ENCODE data around the gene ATP2B3. TPM values are rescaled to one million over a fixed set of nuclear protein-coding genes. Genes with fewer than 3 reads are reported as not detected.

ATP2B3 gene
- total and polyA plus RNA-seq, 9 of the 15 experiments (the other 6 are each of a cell fraction or from before 2014, with no cell fraction given), result 0.04 TPM; not detected in 8

DNA sequence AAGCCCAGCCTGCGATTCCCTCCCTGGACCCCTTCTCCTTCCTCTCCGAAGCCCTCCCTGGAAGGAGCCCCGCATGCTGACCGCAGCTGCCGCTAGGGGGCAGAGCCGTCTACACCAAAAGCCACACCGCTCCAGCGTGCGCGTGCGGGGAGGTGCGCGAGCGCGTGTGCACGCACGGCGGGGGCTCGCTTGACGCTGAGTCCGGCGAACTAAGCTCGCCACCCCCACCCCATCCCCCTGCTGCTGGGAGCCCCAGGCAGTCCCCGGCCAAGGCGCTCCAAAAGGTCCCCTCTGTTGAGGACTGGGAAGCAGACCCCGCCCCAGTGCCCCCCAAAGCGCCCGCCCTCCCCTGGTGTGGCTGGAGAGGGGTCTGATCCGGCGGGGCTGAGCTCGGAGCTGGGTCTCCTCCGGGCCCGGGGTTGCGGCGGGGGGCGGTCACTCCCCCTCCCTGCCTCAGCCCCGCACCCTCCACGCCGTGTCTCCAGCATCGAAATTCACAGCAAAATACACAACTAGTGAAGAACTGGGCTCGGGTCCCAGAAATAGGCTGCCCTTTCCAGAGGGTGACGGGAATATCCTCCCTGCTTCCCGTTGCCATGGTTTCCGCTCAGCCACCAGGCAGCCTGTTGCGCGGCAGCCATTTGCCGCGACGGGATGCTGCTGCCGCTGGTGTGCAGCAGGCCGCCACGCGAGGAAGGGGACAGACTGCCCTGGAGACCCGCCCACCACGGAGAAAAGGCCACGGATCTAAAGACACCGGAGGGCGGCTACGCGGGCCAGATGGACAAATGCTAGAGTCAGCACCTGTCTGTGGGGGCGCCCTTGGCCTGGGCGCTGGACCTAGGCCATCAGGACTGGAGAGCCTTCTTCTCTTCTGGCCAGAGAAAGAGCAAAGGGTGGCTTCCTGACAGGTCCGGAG lies 92.7 kb downstream of the ATP2B3 start (continued):
- no peak for TF ChIP-seq ZNF561 (CRISPR knock-in tag; conservative IDR thresholded peaks at IDR 0.05)
- no peak for TF ChIP-seq SAP30 (IDR thresholded peaks at IDR 0.05; ENCODE audit: borderline replicate concordance, insufficient read depth, low read depth, low read length, poor library complexity, severe bottlenecking)
- no peak for TF ChIP-seq POLR3A (IDR thresholded peaks at IDR 0.05; ENCODE audit: borderline replicate concordance, extremely low read depth, insufficient read depth, insufficient read length)
- no peak for TF ChIP-seq ZNF780A (CRISPR knock-in tag; IDR thresholded peaks at IDR 0.05)
- no peak for TF ChIP-seq PPARD (CRISPR knock-in tag; IDR thresholded peaks at IDR 0.05)
- no peak for TF ChIP-seq SIRT6 (IDR thresholded peaks at IDR 0.05; ENCODE audit: low read depth, low read length)
- TF ChIP-seq, protein P1, sequence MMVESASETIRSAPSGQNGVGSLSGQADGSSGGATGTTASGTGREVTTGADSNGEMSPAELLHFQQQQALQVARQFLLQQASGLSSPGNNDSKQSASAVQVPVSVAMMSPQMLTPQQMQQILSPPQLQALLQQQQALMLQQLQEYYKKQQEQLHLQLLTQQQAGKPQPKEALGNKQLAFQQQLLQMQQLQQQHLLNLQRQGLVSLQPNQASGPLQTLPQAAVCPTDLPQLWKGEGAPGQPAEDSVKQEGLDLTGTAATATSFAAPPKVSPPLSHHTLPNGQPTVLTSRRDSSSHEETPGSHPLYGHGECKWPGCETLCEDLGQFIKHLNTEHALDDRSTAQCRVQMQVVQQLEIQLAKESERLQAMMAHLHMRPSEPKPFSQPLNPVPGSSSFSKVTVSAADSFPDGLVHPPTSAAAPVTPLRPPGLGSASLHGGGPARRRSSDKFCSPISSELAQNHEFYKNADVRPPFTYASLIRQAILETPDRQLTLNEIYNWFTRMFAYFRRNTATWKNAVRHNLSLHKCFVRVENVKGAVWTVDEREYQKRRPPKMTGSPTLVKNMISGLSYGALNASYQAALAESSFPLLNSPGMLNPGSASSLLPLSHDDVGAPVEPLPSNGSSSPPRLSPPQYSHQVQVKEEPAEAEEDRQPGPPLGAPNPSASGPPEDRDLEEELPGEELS (CRISPR knock-in tag; IDR thresholded peaks at IDR 0.05; ENCODE audit: borderline replicate concordance), result peak; percentile 95; the same call in 1 of the 2 replicates
- no peak for TF ChIP-seq ZFPM2 (CRISPR knock-in tag; IDR thresholded peaks at IDR 0.05)
- TF ChIP-seq, protein P2, sequence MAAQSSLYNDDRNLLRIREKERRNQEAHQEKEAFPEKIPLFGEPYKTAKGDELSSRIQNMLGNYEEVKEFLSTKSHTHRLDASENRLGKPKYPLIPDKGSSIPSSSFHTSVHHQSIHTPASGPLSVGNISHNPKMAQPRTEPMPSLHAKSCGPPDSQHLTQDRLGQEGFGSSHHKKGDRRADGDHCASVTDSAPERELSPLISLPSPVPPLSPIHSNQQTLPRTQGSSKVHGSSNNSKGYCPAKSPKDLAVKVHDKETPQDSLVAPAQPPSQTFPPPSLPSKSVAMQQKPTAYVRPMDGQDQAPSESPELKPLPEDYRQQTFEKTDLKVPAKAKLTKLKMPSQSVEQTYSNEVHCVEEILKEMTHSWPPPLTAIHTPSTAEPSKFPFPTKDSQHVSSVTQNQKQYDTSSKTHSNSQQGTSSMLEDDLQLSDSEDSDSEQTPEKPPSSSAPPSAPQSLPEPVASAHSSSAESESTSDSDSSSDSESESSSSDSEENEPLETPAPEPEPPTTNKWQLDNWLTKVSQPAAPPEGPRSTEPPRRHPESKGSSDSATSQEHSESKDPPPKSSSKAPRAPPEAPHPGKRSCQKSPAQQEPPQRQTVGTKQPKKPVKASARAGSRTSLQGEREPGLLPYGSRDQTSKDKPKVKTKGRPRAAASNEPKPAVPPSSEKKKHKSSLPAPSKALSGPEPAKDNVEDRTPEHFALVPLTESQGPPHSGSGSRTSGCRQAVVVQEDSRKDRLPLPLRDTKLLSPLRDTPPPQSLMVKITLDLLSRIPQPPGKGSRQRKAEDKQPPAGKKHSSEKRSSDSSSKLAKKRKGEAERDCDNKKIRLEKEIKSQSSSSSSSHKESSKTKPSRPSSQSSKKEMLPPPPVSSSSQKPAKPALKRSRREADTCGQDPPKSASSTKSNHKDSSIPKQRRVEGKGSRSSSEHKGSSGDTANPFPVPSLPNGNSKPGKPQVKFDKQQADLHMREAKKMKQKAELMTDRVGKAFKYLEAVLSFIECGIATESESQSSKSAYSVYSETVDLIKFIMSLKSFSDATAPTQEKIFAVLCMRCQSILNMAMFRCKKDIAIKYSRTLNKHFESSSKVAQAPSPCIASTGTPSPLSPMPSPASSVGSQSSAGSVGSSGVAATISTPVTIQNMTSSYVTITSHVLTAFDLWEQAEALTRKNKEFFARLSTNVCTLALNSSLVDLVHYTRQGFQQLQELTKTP (IDR thresholded peaks at IDR 0.05; ENCODE audit: low read depth in 1 of 2, partially characterized antibody in 2 of 2), result no peak
- TF ChIP-seq, protein P3, sequence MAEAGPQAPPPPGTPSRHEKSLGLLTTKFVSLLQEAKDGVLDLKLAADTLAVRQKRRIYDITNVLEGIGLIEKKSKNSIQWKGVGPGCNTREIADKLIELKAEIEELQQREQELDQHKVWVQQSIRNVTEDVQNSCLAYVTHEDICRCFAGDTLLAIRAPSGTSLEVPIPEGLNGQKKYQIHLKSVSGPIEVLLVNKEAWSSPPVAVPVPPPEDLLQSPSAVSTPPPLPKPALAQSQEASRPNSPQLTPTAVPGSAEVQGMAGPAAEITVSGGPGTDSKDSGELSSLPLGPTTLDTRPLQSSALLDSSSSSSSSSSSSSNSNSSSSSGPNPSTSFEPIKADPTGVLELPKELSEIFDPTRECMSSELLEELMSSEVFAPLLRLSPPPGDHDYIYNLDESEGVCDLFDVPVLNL (CRISPR knock-in tag; IDR thresholded peaks at IDR 0.05; ENCODE audit: low read depth), result peak; percentile 77; the same call in 1 of the 2 replicates
- TF ChIP-seq STAG1 (CRISPR knock-in tag; IDR thresholded peaks at IDR 0.05; ENCODE audit: borderline replicate concordance), result peak; percentile 82
- TF ChIP-seq MAFK (IDR thresholded peaks at IDR 0.05; ENCODE audit: low read length), result no peak
- no peak for TF ChIP-seq DPF2 (IDR thresholded peaks at IDR 0.05)
- no peak for TF ChIP-seq KLF6 (CRISPR knock-in tag; IDR thresholded peaks at IDR 0.05; ENCODE audit: borderline replicate concordance)
- peak; percentile 41; the same call in 1 of the 2 replicates for TF ChIP-seq RB1 (IDR thresholded peaks at IDR 0.05; ENCODE audit: low read depth)
- no peak for TF ChIP-seq POLR2G (IDR thresholded peaks at IDR 0.05; ENCODE audit: low read depth, low read length)
- no peak for TF ChIP-seq TCF7 (IDR thresholded peaks at IDR 0.05; ENCODE audit: borderline replicate concordance)
- no peak for TF ChIP-seq ZBED1 (IDR thresholded peaks at IDR 0.05)
- TF ChIP-seq GABPB2 (CRISPR knock-in tag; conservative IDR thresholded peaks at IDR 0.05), result no peak

Data from K562 (cell line).